ENCODE results near the gene GNAO1. TPM values are rescaled to one million over a fixed set of nuclear protein-coding genes. Genes with fewer than 3 reads are reported as not detected.
A peak's percentile ranks its signal among the peaks of the same experiment; 100 is the strongest.

GNAO1 gene
- total RNA-seq, 1 experiment from 2014 or later: not detected

DNA sequence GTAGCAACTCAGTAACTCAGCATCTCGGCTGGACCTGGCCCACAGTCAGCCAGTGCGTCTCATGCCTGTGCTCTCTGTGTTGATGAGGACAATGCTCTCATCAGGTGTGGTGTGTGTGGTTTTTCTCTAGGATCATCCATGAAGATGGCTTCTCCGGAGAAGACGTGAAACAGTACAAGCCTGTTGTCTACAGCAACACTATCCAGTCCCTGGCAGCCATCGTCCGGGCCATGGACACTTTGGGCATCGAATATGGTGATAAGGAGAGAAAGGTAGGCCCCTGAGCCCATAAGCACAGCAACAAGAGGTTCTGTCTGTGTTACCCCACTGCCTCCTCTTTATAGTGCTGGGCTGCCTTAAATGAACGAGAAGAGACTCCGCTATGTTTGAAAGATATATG is 84.5 kb downstream of the GNAO1 start:
- CTCF ChIA-PET: no interaction called here
- no TSS peak for BruUV-seq (replicated peaks)
- no peak overlapping the region for H3K4me3 Mint-ChIP-seq (ENCODE audit: low read depth, unreplicated experiment)
- no peak for DNase-seq
- intact Hi-C loops (cut with micrococcal nuclease; ENCODE audit: unreplicated experiment): no loop called here
- no peaks in the 10 kb centered on the region for H3K9me3 Mint-ChIP-seq (ENCODE audit: low read depth, unreplicated experiment)
- H3K27me3 Mint-ChIP-seq (ENCODE audit: unreplicated experiment): peaks cover 96% of the 10 kb centered on the region
- H3K27ac Mint-ChIP-seq (ENCODE audit: unreplicated experiment): no peak overlapping the region
- peaks cover 9% of the 10 kb centered on the region for H3K4me1 Mint-ChIP-seq (ENCODE audit: low read depth, unreplicated experiment)
- no peaks in the 10 kb centered on the region for H3K36me3 Mint-ChIP-seq (ENCODE audit: insufficient read depth, unreplicated experiment)
- TF ChIP-seq, protein P1, sequence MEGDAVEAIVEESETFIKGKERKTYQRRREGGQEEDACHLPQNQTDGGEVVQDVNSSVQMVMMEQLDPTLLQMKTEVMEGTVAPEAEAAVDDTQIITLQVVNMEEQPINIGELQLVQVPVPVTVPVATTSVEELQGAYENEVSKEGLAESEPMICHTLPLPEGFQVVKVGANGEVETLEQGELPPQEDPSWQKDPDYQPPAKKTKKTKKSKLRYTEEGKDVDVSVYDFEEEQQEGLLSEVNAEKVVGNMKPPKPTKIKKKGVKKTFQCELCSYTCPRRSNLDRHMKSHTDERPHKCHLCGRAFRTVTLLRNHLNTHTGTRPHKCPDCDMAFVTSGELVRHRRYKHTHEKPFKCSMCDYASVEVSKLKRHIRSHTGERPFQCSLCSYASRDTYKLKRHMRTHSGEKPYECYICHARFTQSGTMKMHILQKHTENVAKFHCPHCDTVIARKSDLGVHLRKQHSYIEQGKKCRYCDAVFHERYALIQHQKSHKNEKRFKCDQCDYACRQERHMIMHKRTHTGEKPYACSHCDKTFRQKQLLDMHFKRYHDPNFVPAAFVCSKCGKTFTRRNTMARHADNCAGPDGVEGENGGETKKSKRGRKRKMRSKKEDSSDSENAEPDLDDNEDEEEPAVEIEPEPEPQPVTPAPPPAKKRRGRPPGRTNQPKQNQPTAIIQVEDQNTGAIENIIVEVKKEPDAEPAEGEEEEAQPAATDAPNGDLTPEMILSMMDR (IDR thresholded peaks at IDR 0.05; ENCODE audit: unreplicated experiment): no peak

DNA sequence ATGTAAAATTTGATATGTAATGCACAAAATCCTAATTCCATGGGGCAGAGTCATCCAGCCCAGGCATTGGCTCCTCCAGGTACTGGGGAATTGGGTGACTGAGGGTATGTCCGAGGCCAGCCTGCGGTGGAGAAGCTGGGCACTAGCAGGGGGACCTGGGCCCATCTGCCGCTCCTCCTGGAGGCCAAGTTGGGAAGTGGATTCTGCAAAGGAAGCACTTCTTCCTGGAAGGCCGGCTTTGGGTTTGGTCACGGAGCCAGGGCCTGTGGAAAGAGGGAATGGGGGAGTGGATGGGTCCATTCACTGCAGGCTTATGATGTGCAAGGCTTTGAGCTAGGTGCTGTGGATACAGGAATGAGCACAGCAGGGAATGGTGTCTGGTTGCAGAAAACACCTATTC is 85.8 kb downstream of the GNAO1 start:
- no peak for DNase-seq
- TF ChIP-seq, protein P1 (IDR thresholded peaks at IDR 0.05; ENCODE audit: unreplicated experiment): no peak
- H3K27me3 Mint-ChIP-seq (ENCODE audit: unreplicated experiment): peaks cover 89% of the 10 kb centered on the region
- peaks cover 9% of the 10 kb centered on the region for H3K4me1 Mint-ChIP-seq (ENCODE audit: low read depth, unreplicated experiment)
- no peaks in the 10 kb centered on the region for H3K9me3 Mint-ChIP-seq (ENCODE audit: low read depth, unreplicated experiment)
- CTCF ChIA-PET: no interaction called here
- H3K4me3 Mint-ChIP-seq (ENCODE audit: low read depth, unreplicated experiment): no peak overlapping the region
- no peak overlapping the region for H3K27ac Mint-ChIP-seq (ENCODE audit: unreplicated experiment)
- intact Hi-C loops (cut with micrococcal nuclease; ENCODE audit: unreplicated experiment): no loop called here
- no TSS peak for BruUV-seq (replicated peaks)
- H3K36me3 Mint-ChIP-seq (ENCODE audit: insufficient read depth, unreplicated experiment): no peaks in the 10 kb centered on the region

DNA sequence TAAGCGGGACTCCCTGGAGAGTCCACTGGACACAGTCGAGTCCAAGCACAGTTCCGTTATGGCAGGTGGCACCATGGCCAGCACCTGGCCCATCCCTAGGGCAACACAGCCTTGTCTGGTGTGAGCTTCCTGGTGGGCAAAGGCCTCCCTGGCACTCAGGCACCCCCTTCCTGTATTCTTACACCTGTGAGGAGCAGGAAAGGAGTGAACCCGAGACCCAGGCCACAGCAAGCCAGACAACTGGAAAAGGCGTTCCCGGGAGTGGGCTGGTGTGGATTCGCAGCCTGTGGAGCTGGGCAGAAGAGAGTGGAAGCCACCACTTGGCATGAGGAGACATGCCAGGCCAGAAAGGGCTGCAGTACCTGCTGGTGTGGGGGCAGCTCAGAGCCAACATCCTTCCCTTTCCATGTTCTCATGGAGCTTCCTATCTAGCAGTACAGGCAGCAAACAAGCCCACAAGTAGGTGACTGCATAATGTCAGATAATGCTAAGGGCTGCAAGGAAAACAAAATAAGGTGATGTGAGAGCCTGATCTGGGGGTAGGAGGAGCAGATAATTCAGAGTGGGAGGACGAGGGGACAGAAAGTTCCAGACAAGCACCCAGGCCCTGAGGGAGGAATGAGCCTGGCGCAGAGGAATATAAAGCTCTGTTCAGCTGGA is 87.0 kb downstream of the GNAO1 start:
- H3K27ac Mint-ChIP-seq (ENCODE audit: unreplicated experiment): no peak overlapping the region

DNA sequence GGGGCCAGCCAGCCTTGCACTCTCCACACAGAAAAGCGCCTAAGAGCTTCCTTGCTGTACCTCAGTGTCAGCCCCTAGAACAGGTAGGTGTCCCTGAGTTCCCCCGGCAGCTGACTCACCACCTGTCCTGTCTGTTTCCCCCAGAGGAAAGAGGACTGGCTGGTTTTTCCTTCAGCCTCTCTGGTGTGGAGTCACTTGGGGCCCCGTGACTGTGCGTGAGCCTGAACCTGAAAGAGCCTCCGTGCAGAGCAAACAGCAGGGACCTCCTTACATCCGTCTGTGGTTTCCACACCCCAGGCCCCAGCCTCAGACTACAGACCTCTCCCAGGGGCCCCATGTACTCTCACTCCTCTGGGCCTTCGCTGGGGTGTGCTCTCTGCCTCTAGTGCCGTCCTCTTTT is 87.8 kb downstream of the GNAO1 start:
- TF ChIP-seq, protein P1 (IDR thresholded peaks at IDR 0.05; ENCODE audit: unreplicated experiment): no peak
- Mint-ChIP-seq H3K4me3 (ENCODE audit: low read depth, unreplicated experiment) (no peak overlapping the region), H3K27me3 (ENCODE audit: unreplicated experiment) (peaks cover 69% of the 10 kb centered on the region), H3K4me1 (ENCODE audit: low read depth, unreplicated experiment) (peaks cover 9% of the 10 kb centered on the region), H3K27ac (ENCODE audit: unreplicated experiment) (no peak overlapping the region), H3K36me3 (ENCODE audit: insufficient read depth, unreplicated experiment) (no peaks in the 10 kb centered on the region), H3K9me3 (ENCODE audit: low read depth, unreplicated experiment) (no peaks in the 10 kb centered on the region)
- BruUV-seq (replicated peaks): no TSS peak
- CTCF ChIA-PET: interaction anchor here (0.6 to 0.7 kb wide), 2 partner anchors 18 to 784 kb away, joined by 4 to 6 read pairs; no protein-coding TSS in a partner anchor
- DNase-seq: peak; percentile 59
- intact Hi-C loops (cut with micrococcal nuclease; ENCODE audit: unreplicated experiment): no loop called here

More for the DNA sequence above, 87.0 kb downstream of the GNAO1 start:
- TF ChIP-seq, protein P1 (IDR thresholded peaks at IDR 0.05; ENCODE audit: unreplicated experiment): no peak
- Mint-ChIP-seq H3K27me3 (ENCODE audit: unreplicated experiment) (peaks cover 77% of the 10 kb centered on the region), H3K36me3 (ENCODE audit: insufficient read depth, unreplicated experiment) (no peaks in the 10 kb centered on the region), H3K9me3 (ENCODE audit: low read depth, unreplicated experiment) (no peaks in the 10 kb centered on the region), H3K4me1 (ENCODE audit: low read depth, unreplicated experiment) (peaks cover 9% of the 10 kb centered on the region), H3K4me3 (ENCODE audit: low read depth, unreplicated experiment) (no peak overlapping the region)
- BruUV-seq (replicated peaks): no TSS peak
- CTCF ChIA-PET: interaction anchor here (0.6 to 0.7 kb wide), 2 partner anchors 19 to 785 kb away, joined by 4 to 6 read pairs; no protein-coding TSS in a partner anchor
- intact Hi-C loops (cut with micrococcal nuclease; ENCODE audit: unreplicated experiment): no loop called here
- DNase-seq: no peak
